Gastrocnemius medialis (tissue), 4 donors: ENCODE measurements around the gene PSKH1.

Experiments
- CTCF ChIP-seq, 5 experiments: fragments of 450-650 bp in 3 of 5; fragments of 200-600 bp in 2 of 5; sonication (generic) in 2 of 5; IDR thresholded peaks in 4 of 5; conservative IDR thresholded peaks in 1 of 5; 1 replicate in 4 of 5; 2 replicates in 1 of 5; pipeline ENCODE4 v1.5.1; 2016 to 2019; ENCODE audit warnings: antibody characterized with exemption in 5 of 5, mild to moderate bottlenecking in 3 of 5, moderate library complexity in 3 of 5
- POLR2A ChIP-seq, 2 donors: fragments of 450-650 bp; IDR thresholded peaks; one replicate each; pipeline ENCODE4 v1.6.1; 2017; ENCODE audit warnings: antibody characterized with exemption in 2 of 2, mild to moderate bottlenecking in 2 of 2, moderate library complexity in 2 of 2

- TF ChIP-seq CTCF (IDR thresholded peaks at IDR 0.05 in 4 of 5, conservative IDR thresholded peaks at IDR 0.05 in 1 of 5) (no peak), POLR2A (IDR thresholded peaks at IDR 0.05) (no peak)
These were observed 37.3 kb upstream of the PSKH1 start for GRCh38 chr16:67855789-67856188.
